Embryonic facial prominence (tissue), 1 donor: Measurements from ENCODE around the gene TWF2.

Source experiments
- DNase-seq: peaks from one replicate; pipeline ENCODE4 v3.0.0-alpha.2; 2016; ENCODE audit errors: extremely low spot score

TWF2 gene

DNA sequence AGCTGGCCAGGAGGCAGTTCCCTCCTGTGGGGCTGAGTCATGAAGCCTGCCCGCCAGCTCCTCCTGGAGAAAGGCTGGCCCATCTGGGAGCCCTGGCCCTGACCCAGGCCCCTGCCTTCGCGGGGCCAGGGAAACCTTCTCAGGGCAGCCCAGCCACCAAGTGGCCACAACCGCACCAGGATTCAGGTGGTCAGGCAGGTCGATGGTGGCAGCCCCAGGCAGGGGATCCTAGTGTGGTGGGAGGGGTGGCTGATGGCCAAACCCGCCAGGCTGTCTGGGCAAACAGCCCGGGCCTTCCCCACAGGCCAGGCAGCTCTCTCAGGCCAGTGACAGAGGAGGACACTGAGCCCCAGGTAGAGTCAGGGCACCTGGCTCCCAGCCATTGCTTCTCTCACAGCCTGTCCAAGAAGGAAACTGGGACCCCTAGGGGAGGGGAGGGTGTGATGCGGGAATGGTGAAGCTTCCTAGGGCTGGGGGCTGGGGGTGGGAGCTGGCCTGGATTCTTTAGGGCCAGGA lies 1.2 kb downstream of the TWF2 start:
- DNase-seq, result no peak

DNA sequence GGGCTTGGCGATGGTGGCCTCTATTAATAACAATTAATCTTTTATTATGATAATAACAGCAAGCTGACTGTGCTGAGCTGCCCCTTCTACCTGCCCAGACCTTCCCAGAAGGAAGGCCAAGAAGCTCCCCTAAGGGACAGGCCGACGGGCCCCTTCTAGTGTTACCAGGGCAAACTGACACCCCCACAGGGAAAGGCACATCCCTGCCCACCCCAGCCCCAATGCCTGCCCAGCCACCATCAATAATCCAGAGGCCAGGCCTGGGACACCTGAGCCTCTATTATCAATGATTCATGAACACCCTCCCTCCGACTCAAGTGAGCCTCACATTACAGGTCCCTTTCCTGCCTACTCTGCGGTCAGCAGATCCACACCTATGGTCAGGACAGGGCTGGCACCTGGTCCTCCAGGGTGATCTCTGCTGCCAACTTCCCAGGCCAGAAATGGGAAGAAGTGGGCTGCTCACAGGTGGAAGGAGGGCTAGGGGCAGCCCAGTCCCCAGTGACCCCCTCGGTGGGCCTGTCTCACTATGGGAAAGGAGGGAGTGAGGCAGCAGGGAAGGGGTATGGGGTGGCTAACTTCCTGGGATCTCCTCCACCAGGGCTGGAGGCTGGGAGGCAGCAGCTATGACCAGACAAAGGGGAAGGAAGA lies 1.8 kb downstream of the TWF2 start:
- no peak for DNase-seq

DNA sequence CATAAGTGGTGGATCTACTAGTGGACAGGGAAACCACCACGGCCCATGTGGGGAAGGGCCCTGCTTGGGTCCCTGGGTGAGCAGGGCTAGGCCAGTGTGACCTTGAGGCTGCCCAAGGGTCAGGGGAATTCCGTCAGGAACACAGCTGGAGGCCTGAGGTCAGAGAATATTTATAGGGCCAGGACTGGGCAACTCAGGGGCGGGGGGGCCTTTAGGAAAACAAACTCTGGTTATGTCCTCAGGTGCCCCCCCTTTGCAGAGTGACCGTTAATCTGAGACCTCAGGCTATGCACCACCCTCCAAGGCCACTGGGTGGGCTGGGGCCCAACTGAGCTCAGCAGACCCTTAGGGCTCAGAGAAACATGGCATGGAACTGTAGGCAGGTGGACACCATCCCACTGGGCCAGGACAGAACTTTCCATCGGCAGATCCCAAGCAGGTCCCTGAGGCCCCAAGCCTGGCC lies 2.5 kb downstream of the TWF2 start:
- DNase-seq, result no peak

DNA sequence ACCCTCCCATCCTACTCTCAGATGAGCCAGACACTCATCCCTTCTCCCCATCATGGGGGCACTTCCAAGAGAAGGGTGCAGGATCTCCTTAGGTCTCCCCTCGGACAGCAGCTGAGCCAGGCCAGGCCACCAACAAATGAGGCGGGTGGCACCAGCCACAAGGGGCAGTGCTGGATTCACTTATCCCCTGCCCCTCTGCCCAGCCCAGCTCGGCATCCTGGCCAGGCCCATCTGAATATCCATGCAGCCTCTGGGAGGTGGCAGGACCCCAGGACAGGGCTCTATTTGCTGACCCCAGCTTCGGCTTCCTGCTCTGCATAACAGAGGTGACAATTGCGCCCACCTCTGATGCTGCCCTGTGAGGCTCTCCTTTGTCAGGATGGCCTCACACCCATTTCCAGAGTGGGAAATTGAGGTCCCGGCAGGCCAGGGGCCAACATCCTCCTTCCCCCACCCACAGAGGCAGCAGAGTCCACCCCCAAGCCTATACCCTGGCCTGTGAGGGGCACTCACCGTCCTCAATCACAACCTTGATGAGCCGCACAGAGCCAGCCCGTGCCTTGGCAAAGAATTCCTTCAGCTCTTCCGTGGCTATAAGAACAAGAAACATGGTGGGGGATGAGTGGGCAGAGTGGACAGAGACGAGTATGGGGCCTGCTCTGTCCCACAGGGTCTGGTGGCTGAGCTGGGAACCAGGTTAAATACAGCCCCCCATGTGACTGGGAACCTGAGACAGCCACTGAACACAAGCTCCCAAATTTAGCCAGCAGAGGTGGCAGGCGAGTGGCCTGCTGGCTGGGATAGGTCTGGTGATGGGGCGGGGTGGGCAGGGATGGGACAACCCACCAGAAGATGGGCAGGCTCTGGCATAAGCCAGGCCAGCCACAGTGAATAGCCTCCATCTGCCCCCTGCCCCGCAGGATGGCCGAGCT lies 4.2 kb downstream of the TWF2 start:
- DNase-seq, result no peak

DNA sequence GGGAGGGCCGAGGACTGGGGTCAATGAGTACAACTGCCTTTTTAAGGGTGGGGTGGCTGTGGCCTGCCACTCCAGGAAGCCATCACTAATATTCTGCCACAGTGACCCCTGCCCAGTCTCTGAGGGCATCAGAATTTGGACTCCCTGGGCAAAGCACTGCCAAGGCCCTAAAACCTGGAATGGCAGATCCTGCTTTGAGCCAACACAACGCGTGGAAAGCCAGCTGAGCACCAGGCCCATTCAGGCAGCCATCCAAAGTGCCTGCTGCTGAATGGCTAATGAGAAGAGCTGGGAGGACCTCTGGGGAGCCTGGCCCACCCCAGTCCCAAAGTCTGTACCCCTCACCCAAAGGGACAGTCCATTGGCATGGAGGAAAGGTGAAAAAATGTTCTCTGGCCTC lies 5.0 kb downstream of the TWF2 start:
- no peak for DNase-seq

DNA sequence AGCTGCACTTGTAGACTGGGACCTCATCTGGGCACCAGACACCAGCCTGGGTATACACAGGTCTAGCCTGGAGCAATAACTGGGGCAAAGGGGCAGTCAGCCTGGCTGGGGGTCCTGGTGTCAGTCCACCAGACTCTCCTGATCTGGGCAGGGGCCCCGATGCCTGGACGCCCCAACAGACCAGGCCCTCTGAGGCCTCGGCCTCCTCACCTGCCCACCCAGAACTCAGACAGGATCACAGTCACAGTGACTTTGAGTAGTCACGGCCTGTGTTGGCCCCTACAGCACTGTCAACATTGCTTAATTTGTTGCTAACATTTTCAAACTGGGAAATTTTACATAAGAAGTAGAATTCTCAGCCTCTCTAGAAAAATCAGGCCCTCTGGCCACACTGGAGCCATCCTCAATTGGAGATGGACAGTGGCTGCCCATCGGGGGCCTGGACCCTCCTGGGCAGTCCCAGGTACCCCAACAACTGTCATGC lies 5.8 kb downstream of the TWF2 start:
- DNase-seq, result no peak

DNA sequence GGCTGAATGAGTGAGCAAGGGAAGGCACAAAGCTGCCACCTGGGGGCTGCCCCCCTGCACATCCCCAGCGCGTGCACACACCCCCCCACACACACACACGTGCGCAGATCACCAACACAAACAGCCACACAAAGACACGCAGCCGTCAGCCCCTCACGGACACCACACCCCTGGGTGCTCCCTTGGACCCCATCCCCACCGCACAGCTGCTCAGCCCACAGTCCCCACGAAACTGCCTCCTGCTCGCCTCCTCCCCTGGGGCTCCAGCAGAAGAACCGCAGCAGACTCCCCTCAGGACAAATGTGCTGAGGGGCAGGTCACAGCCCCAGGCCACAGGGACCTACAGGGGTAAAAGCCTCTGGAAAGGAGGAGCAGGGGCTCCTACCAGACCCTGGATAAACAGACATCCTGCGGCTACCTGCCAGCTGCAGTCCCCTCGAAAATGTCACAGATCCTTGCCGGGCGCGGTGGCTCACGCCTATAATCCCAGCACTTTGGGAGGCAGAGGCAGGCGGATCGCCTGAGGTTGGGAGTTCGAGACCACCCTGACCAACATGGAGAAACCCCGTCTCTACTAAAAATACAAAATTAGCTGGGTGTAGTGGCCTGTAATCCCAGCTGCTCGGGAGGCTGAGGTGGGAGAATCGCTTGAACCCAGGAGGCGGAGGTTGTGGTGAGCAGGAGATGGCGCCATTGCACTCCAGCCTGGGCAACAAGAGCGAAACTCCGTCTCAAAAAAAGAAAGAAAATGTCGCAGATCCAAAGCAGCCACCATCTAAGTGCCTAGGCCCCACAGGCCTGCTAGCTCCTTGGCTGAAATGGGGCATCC lies 6.5 kb downstream of the TWF2 start:
- no peak for DNase-seq

DNA sequence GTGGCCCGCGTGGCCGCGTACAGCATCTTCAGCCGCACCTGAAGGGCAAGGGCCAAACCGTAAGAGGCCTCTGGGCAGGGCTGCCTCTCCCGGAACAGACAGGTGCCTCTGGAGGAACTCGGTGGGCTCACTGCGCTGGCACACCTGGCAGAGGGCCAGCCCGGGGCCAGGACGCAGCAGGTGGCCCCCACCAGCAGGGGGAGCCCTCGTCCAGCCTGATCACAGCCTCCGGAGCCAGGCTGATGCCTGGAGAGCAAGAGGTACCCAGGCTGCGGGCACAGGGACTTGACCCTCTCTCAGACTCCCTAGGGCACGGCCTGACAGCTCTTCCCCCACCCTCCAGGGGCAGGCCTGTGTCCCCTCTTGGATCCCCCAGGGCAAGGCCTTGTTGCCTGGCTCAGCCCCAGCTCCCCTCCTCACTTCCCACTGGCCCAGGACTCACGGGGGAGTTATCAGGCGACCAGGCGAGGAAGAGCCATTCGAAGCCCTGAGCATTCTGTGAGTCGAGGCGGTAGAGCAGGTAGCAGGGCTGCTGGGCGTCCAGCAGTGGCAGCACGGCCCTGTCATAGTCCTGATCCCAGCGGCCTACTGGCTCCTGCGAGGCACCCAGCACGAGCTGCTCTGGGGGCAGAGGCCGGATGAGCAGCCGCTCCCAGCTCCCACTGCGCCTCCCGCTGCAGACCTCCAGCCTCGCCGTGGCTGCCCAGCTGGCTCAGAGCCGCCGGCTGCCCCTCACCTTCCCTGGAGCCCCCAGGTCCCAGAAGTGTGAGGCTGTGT lies 7.3 kb downstream of the TWF2 start:
- DNase-seq, result no peak

DNA sequence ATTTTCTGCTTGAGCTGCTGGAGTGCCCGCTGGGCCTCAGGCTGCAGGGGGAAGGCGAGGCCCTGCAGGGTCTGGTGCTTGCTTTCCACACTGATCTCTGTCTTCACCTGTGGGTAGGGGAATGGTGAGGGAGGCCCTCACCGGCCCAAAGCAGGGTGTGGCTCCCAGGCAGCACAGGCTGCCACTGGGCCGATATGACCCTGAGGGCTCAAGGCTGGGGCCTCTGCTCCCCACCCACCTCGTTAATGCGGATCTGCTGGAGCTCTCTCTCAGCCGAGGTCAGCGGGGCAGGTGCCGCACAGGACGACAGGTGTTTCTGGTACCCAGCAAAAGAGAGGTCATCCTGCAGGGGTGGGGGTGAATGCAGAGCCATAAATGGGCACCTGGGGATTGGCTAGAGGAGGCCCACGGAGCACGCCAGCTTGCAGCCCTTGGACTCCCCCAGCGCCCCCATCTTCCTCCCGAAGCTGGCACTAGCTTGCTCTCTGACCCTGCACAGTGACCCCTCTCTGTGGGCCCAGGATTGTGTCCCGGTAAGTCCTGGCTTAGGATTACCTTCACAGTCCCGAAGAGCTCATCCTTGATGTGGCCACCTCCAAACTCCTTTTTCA lies 8.0 kb downstream of the TWF2 start:
- no peak for DNase-seq

DNA sequence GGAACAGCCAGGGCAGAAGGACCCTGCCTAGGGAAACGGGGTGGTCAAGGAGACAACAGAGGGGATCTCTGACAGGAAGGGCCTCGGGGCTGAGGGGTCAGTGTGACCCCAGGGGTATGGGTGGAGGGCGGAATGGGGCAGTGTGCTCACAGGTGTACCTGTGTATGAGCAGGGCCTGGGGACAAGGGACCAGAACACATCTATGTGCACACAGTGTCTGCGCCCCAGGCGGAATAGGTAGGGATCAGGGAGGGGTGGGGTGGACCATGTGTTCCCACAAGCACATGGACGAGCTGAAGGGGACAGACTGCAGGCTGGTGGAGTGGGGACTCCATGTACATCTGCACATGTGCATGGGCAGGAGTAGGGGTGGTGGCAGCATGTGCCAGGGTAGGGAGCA lies 8.5 kb downstream of the TWF2 start:
- no peak for DNase-seq

DNA sequence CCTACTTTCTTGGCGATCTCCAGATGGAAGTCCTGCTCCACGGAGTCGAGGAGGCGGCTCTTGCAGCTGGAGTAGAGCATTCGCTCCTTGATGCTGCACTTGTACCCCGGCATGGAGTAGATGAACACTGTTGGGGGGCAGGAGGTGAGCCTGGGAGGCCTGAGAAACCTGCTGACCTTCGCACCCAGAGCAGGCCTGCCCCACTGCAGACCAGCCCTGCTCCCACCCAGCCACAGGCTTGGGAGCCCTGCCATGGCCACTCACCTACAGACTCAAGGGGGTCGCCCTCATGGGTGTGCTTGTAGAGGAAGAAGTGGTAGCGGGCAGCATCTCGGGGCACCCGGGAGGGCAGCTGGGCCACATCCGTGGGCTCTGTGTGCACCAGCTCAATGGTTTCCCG lies 9.3 kb downstream of the TWF2 start:
- DNase-seq, result no peak

DNA sequence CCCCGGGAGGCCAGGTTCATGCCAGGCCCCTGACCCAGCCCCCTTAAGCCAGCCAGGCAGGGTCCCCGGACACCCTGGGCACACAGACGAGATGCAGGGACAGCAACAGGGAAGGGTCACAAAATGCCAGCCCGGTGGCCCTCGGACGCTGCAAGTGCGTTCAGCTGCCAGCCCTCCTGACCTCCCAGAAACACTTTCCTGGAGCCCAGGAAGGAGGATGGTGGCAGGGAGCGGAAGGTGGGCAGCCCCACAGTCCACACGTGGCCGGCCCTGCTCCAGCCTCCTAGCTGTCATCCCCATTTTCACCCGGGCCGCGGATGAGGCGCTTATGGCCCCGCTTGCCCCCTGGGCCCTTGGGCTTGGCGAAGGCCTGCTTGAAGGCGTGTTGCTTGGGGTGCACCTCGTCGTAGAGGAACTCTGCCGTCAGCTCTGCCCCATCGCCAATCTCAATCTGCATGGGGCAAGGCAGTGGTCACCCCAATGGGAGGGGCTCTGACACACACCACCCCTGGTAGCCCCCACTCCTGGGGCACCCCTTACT lies 10.1 kb downstream of the TWF2 start:
- DNase-seq, result no peak

DNA sequence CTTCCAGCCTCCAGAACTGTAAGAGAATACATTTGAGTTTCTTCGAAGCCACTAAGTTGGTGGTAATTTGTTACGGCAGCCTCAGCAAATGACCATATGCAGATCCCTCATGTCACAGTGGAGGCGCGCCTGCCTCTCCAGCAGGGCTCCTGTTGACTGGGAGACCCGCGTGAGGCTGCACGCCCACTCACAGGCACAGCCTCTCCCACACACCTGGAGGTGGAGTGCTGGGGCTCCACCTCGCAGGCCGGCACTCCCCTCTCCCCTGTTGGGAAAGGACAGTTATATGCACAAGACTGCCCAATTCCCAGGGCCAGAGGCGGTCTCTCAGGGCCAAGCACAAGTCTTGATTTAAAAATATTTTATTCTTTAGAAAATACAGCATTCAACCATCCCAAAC lies 10.7 kb downstream of the TWF2 start:
- DNase-seq, result no peak

DNA sequence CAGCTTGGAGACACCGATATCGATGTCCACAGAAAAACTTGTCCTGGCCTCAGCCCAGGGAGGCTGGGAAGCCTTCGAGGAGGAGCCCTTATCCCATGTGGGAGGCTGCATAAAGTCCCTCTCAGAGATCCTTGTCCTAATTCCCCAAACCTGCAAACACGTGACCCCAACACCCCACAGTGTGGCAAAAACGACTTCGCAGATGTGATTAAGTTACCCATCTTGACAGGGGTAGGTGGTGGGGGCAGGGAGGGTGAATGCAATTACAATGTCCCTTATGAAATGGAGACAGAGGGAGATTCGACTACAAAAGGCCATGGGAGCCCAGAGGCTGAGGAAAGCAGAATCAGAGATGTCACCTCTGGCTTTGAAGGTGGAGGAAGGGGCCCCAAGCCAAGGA lies 11.2 kb downstream of the TWF2 start:
- DNase-seq, result no peak

DNA sequence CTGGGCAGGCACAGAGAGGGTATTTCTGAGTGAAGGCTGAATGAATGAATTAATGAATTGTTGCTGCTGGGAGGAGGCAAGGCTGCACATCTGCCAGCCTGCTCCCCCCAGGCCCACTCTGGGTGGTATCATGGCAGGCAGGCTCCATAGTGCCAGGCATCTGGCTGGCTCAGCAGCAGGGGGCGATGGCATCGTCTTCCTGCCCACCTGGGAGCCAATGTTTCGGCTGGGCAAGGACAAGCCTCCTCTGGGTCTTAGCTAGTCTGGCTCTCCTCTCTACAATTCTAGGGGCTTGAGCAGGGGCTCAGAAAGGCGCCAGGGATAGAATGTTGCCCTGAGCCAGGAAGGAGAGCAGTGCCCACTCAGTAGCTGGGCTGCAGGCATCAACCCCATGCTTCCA lies 11.8 kb downstream of the TWF2 start:
- DNase-seq, result no peak

DNA sequence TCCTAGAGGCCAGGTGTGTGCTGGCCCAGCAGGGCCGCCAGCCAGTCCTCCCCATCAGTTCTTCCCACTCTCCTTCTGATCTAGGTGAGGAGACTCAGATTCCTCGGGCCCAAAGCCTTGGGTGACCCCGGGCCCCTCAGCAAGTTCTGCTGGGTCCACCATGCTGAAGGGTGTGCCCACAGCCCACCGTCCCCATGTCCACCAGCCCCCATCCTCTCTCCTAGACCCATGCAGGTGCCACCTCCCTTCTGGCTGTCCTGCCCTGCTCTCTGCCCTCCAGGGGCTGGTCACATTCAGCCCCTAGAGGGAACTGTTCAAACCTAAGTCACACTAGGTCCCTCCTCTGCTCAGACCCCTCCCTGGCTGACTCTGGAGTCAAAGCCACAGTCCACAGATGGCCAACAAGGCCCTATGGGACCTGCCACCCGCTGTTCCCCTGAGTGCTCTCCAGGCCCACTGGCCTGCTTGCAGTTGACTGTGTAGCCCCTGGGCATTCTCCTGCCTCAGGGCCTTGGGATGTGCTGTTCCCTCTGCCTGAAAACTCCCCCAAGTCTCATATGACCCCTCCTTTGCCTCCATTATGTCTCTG lies 12.6 kb downstream of the TWF2 start:
- no peak for DNase-seq

DNA sequence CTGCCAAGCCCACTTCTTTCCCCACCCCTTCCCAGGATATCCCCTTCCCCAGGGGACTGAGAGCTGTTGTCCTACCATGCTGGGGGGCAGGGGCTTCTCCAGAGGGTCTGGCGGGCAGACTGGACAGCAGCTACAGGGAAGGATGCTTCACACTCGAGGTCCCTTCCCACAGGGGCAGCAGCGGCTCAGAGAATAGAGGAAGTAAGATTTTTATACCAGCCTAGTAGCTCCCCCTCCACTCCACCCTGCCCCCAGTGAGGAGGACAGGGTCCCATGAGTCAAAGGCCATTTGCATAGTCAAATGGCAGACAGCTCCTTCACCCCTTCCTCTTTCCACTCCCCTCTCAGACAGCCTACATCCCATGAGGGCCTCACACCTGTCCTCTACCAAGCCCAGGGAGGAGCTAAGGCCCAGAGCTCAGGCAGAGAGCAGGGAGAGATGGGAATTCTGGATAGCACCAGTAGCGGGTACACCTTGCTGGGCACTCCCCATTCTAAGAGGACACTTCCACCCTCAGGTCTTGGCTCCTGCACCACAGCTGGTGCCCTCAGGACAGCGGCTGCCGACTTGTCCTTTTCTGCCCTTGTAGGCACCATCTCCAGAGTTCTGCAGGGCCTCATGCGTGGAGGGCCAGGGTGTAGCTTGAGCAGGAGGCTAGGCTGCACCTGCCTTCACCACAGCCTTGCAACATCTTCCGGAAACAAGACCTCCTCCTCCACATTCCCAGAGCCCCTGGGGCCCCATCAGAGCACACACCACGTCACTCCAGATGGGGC lies 13.3 kb downstream of the TWF2 start, which contains the start of gene TLR9:
Gene TLR9, minus strand, starts transcription at position 194 of the 777 bp plus-strand sequence. Its CDS starts 116 bp downstream, at position 78.
- no peak for DNase-seq

DNA sequence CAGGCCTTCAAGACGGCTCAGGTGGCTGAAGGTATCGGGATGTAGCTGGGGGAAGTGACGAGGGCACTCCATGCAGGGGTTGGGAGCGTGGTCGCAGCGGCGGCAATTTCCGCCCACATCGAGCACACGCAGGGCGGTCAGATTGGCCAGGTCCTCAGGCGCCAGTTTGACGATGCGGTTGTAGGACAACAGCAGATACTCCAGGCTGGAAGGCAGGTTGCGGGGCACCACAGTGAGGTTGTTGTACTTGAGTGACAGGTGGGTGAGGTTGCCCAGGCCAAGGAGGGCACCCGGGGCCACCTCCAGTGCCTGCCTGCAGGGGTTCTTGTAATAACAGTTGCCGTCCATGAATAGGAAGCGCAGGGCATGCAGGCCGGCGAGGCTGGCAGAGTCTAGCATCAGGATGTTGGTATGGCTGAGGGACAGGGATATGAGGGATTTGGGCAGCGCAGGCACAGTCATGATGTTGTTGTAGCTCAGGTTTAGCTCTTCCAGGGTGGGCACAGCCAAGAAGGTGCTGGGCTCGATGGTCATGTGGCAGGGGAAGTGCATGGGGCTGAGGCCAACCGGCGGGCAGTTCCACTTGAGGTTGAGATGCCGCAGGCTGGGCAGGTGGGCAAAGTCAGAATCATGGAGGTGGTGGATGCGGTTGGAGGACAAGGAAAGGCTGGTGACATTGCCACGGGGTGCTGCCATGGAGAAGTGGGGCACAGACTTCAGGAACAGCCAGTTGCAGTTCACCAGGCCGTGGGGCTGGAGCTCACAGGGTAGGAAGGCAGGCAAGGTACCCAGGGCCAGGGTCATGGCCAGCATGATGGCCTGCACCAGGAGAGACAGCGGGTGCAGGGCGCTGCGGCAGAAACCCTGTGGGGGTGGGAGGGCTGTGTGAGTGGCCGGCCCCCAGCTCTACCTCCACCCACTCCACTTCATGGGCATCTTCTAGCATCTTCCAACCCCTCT lies 15.2 kb downstream of the TWF2 start:
- no peak for DNase-seq
